ENCODE data around the gene ATRNL1.

ATRNL1 gene

DNA sequence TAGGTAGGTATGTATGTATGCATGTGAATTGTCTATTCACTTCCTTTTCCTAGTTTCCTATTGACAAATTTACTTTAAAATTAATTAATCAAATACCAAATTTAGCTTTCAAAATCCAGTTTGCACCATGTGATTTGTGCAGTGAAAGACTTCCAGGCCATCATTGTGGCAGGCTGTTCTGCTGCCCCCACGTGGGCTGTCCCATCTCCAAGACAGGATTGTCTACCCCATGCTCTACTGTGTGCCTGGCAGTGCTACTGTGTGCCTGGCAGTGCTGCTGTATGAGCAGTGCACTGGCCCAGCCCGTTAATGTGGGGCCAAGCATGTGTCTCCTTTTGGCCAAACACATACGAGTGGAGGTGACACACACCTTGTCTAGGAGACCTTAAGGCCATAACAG, 805.1 kb downstream of the ATRNL1 start:
- no peak for DNase-seq

DNA sequence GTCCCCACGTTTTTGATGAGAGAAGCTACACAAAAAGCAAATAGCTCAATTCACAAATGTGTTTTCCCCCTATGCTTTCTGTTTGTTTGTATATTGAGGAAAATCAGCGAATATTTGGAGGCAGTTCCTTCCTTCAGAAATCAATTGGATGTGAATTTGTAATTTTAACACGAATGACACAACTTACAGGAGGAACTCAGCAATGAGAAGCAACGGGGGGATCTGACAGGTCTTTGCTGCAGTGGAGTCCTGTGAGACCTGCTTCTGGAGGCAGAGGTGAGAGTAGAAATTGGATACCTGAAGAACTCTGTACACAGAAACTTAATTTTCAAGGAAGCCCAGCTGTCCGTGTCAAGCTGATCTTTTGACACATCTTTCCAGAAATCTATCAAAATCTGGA, 809.4 kb downstream of the ATRNL1 start:
- no peak for DNase-seq

DNA sequence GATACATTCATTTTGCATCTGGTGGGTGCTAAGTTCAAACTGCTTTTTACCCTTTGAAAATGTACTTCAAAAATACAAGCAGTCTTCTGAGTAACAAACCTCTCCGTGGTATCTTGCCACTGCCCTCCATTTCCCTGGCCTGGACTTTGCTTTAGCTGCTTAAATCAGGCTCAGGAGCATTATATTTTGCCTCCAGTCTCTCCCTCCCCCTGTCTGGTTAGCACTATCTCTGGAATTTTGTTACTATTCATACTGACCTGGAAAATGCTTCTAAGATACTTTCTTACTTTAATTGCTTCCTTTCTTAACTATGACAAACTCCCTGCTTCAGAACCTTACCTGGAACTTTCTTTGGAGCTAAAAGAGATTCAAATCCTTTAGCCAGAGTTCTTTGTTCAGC, 810.0 kb downstream of the ATRNL1 start:
- DNase-seq, result no peak

DNA sequence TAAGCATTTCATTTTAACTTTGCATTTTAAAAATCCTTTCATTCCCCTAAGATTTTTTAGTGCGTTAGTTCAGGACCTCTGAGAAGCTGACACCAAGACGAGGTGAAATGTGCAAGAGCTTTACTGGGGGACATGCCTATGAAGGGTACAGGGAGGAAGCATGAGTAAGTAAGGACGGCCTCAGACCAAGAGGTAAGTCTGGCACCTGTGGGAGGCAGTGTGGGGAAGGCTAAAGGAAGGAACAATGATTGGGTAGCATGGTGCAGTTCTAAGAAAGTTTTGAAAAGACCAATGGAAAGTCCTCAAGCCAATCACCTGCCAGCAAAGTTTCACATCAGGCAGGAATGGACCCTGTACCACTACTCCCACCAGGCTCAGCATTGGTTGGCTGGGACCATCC, 810.7 kb downstream of the ATRNL1 start:
- DNase-seq, result no peak

DNA sequence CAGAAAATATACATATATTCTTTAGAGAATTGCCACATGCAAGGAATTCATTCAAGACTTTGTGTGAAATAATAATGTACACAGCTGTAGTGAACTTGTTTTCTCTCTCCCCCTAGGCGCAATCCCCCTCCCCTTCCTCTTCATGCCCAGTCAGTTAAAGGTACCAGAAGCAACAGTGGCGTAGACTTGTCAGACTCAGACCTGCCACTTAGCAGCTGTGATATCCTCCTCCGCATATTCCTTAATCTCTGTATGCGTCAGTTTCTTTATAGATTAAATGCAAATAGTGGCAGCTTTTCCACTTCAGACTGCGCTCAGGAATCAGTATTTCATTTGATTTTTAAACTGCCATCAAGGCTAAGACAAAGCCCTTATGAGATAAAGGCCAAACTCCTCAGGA, 815.9 kb downstream of the ATRNL1 start:
- no peak for DNase-seq

DNA sequence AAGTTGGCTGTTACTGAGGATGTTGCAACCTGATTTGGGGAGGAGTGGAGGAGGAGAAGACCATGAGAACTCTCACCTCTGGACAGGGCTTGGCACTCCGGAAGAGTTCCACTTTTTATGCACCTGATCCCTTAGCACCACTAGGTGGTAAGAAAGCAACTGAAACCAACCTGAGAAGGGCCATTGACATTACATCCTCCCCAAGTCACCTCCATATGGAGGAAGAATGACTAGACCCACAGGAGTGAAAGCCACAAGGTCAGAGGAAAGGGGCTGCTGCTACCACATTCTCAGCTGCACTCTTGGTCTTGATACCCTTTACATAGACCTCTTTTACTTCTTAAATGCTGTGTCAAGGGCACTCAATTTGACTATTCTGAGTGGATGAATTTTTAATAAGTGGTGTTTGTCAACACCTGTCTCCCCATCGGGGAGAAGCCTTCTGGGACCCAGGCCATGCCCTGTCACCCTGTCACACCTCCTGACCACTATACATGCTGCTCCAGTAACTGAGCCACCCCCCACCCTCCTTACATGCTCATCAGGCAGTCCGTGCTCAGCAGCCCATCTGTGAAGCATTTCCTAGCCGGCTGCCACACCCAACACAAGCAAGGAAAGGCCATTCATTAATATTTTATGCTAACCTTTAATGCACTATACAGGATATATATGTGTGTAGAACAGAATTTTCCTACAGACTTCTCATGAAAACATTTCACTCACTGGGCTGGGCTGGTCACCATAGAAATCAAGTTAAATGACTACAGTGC, 817.0 kb downstream of the ATRNL1 start:
- no peak for DNase-seq

DNA sequence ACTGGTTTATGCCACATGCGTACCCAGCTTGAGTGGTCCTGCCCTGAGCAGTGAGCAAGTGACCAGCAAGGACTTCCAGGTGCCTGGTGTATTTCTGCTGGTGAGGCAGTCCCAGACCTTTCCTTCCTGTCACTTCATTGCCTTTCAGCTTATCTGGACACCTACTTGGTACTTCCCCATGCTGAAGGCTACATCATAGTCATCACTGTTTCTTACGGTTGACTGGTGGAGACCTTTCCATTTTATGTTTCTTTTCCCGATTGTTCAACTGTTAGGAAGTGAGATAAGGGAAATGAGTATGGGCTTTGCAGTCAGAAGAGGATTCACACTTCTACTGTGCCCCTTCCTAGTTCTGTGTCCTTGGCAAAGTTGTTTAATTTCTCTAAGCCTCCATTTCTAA, 821.3 kb downstream of the ATRNL1 start:
- no peak for DNase-seq

DNA sequence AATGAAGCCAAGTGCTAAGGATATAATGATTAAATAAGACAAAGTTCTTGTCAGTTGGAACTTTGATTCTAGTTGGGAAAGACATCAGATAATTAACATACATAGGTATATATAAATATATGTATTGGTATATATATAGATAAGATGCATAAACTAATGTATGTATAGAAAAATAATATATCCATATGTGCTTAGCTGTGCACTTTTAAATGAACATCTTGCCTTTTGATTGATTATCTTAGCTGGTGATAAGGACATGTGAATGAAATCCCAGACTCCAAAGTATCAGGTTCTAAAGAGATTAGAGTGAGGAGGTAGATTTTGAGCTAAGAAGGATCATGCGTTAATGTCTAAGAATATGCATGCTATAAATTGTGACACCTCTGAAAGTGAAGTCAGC, 822.3 kb downstream of the ATRNL1 start:
- DNase-seq, result no peak

DNA sequence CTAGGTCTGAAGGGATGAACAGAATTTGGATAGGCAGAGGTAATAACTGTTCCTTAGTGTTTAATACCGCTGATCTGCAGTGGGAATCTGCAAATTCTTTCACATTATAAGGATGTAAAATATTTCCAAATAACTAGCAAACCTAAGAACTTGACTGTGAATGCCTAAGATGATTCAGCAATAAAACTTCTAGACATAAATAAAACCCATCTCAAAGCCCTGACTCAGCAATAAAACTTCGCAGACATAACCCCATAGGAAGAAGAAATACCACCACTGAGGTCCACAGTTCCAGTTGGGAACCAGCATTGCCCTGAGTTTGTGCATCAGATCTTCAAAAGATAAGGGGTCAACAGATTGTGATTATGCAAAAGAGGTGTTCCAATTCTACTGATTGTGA, 825.6 kb downstream of the ATRNL1 start:
- DNase-seq, result no peak

DNA sequence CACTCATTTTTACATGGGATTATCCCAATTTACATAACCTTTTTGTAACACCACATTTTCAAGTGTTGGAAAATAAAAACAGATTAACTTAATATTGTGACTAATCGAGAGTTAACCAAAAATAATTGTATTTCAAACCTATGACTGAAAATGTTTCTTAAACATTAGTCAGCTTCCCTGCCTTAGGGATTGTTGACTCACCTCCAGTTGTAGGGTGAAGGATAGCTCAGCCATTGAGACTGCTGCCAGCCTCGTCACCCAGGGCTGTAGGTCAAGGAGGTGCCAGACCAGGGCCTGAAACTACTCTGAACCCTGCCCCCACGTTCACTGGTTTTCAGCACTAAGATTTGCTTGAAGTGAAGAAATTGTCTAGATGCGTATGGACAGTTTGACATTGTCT, 828.6 kb downstream of the ATRNL1 start:
- DNase-seq, result no peak

DNA sequence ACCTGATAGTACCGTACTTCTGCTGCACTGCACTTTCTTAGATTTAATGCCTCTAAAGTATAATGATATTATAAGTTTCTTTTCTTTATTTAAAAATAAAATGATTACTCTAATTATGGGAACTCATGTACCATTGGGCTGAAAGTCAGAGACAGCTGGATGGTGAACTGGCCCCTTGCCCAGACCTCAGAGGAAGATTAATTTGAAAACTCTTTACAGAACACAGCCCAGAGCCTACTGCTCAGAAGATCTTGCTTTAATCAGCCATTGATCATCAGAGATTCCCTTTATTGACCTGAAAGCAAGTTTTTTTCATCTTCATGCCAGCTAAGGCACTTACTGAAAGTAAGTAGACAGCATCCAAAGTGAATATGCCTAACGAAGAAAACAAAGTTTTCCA, 838.1 kb downstream of the ATRNL1 start:
- no peak for DNase-seq

DNA sequence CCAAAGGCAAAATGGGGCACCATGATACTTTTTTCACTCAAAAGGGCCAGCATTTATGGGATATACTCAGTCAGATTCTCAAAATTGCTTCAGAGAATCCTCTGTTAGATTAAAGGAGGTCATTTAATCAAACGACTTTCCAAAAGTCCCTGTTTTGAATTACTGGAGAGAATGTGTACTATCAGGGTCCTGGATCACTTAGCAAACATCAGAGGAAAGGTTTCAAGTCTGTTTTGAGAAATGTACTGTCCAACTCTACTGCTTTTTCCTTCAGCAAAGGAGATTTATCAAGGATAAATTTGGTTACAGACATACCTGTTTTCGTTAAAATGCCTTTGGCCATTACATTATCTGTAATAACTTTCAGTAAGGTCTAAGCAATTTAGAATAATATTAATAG, 838.9 kb downstream of the ATRNL1 start:
- no peak for DNase-seq

DNA sequence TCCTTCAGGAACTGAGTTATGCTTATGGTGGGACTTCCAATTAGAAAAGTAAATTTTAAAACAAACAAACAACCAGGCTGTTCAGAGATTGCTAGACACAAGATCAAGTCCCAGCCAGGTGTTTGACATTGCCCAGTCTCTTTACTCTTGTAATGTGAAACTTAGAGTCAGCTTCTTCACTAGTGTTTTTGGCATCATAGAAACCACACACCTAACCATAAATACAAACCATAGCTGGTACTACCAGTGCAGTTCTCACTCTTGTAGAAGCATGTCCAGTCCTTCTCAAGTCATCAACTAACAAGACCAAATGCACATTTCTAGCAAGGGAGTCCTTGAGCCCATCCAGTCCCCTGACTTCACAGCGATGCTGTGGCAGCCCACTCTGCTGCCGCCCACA, 839.9 kb downstream of the ATRNL1 start:
- no peak for DNase-seq

DNA sequence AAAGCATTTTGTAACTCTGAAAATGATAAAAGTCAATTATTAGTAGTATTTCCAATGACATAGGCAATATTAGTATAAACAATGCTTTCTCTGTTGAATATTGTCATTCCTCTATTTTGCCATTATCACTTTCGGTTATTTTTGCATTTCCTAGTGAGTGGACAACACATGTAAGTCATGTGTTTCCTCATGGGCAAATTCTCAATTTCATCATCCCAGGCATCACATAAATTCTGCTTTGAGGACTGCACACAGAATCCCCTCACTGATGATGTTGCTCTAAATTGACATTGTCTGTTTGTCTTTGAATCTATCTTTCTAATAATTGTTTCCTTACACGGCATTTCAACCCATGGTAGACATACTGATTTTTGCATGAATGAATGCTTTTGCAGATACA, 842.6 kb downstream of the ATRNL1 start:
- DNase-seq, result no peak

DNA sequence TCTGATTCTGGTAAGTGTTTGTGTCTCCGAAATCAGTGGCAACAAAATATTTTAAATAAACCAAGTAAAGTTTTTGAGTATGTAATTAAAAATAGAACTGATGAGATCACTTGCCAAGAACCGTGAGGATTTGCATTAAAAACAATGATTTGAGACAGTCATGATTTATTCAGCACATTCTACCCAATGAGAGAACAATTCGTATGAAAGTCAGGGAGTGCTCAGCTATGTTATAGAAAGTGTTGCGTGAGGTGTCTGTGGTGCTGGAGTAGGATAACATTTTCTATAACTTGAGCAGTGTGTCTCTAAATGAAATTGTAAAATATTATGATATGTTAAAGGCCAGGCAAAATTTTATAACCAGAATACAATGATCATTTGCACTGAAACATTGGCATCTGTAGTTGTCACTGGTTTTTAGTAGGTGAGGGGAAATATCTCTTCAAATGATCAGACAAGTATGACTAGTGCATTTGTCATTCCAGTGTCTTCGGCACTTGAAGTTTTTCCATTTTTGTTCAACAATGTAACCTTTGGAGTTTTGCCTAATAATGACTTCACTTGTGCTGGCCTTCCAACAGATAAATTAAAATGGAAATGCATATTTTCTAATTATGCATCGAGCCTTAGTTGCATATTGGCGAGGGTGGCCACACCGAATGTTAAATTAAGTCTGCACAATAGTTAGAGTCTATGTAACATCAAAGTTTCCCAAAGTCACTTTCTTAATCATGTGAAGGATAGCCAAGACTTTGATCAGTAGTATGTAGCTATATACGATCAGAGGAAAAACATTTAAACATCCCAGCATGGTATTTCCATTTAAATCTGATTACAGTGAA, 844.0 kb downstream of the ATRNL1 start:
- DNase-seq, result no peak

DNA sequence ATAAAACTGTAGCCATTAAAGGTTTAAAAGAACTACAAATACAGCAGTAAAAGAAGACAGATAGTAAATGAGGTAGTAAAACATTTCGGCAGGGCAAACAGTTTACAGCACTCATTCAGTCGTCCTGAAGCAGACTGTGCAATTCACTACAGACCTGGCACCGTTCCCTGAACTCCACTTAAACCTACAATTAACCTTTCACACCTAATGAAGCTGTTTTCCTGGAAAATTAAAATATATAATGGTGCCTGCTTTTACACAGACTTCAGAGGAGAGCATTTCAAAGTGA, 844.5 kb downstream of the ATRNL1 start:
- no peak for DNase-seq

DNA sequence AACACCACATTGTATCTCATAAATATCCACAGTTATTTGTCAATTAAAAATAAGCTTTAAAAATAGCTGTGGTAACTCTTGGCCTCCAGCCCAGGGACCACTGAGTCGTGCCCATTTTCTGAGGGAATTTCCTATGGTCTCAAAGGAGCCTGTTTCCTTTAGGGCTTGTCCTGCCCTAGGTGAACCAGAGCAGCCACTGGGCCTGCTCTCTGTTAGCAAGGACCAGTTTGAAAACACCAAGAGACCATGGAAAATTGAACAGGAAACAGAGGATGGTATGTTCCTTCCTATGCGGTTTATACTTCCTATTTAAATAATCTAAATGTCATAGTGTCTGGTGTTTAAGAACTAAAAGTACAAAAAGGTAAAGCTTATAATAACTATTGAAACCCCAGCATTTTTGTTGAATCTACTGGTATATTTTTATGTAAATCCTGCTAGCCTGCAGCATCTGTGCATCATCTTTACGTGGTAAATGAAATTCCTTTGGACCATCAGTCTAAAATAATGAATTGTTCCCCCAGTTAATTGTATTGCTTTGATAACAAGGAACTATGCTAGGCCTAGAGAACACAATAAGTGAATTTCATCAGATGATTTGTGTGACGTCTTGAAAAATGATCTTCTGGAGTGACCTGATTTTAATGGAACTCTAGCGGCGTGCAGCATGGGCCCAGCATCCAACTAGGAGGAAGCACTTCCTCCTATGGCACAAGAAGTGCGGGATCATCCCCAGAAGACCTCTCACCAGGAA, 846.1 kb downstream of the ATRNL1 start:
- no peak for DNase-seq

DNA sequence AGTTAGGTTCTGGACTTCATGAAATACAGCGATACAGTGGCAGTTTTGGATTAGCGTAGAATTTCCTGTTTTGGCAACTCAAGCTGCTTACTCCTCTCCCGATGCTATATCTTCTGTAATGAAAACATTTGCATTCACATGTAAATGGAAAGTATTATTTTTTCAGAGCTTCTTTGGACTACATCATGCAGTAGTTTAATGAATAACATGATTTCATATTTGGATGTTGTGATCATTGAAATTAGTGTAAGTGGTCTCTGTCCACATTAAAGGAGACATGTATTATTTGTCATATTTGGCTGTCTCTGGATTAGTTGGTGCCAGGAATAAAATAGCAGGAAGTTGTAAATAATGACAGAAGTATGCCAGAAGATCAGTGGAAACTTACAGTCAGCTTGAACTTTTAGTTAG, 848.2 kb downstream of the ATRNL1 start:
- no peak for DNase-seq

DNA sequence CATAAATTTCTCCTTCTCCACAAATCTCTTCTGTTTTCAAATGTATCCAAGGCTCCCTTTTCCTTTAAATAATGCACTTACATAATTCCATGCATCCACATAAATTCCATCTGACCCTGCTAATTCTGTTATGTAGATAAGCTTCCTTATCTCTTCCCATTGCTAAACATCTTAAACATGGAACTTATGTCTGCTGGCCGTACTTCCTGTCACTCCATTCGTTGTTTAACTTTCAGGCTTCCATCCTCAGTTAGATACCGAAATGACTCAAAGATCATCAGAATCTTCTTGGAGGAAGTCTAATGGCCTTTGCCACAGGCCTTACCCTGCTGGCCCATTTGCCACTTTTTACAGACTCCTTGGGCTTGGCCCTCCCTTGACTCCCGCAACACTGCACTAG, 848.9 kb downstream of the ATRNL1 start:
- DNase-seq, result no peak

DNA sequence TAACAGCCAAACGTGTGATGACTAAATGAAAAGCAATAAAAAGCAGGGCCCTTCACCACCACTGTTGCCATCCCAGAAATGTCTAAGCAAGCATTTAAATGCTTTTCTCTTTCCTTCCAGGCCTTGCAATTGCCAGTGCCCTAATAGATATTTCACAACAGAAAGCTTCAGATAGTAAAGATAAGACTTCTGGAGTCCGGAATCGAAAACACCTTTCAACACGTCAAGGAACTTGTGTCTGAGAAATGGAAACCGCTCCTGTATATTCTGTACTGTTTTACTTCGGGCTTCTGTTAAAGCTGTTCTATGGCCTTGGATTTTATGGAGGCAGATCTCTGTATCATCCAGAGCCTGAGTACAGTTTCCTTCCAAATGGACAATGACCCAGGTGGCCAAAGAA, 851.4 kb downstream of the ATRNL1 start:
- no peak for DNase-seq

DNA sequence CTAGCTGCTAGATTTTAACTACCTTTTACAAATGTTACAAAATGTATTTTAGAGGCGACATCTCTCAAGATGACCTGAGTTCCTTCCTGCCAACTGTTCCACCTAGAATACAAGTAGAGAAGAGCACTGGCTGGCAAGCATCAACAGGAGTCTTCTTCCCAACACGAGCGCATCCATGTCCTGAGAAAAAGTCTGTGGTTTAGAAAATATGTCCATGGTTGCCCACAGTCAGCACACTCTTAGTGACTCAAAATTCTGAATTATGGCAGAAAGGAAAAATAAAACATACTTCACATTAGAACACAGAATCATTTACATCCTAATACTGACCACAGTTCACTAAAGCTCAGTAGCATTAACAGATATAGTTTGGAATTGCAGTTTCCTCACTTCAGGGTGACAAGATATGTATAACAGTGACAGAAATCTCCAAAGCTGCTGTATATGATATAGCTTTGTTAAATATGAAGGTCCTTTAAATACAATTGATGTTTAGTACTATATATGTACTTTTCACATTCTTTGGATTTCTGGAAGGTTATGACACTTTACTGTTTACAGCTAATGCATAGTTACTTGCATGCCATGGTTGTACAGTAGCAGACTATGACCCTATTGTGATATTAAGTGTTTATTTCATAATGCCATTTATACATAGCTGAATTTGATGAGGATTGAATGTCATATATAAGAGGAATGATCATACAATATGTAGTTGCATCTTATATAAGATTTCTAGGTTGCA, 852.7 kb downstream of the ATRNL1 start:
- no peak for DNase-seq

DNA sequence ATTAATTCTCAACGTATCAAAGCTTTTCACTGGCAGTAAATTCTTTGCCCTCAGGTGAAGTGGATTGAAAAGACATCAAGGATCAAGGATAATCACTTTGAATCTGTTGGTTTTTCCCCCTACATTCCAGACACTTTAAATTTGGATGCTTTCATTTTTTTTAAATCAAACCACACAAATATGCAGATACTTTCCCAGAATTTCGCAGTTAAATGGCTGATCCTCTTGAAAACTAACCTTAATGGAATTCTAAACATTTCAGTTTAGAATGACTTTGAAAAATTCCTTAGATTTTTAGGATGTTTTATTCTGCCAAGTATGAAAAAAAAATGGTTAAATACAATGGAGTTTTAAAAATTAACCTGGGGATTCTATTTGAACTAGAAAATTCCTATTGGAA, 853.9 kb downstream of the ATRNL1 start:
- no peak for DNase-seq
